Measurements from ENCODE around the gene GON4L. TPM values are rescaled to one million over a fixed set of nuclear protein-coding genes. Genes with fewer than 3 reads are reported as not detected.
"Not testable (repeated sequence)": the region's sequence is repeated elsewhere in the genome, so short reads cannot be mapped to it uniquely, and the experiment has no call there.

GON4L gene
- polyA plus RNA-seq, 4 donors: 15.3 to 47.2 (median 22.0) TPM

DNA sequence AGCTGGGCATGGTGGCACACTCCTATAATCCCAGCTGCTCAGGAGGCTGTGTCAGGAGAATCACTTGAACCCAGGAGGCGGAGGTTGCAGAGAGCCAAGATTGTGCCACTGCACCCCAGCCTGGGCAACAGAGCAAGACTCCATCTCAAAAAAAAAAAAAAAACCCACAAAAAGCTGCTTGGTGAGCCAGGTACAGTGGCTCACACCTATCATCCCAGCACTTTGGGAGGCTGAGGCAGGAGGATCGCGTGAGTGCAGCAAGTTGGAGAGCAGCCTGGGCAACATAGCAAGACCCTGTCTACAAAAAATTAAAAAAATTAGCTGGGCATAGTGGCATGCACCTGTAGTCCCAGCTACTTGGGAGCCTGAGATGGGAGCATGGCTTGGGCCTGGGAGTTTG lies 142.0 kb downstream of the GON4L start:
- 95 to 99% (median 98%) methylated on average over 3 of the region's 3 CpGs for WGBS, 3 donors
- not testable (repeated sequence) for H3K9me3 ChIP-seq (ENCODE audit: control insufficient read depth in 2 of 2, insufficient read depth in 1 of 2, low read depth in 1 of 2, low read length in 1 of 2); DNase-seq; FAIRE-seq; H3K4me3 ChIP-seq (ENCODE audit: low read depth in 1 of 3, low read length in 3 of 3); H3K27ac ChIP-seq (ENCODE audit: low read depth in 1 of 3, low read length in 2 of 3); H3K27me3 ChIP-seq (ENCODE audit: control insufficient read depth in 3 of 3, insufficient read depth in 3 of 3, low read length in 3 of 3); H3K4me1 ChIP-seq (ENCODE audit: control insufficient read depth in 3 of 3, insufficient read depth in 2 of 3, low read depth in 1 of 3, low read length in 2 of 3)
- H3K36me3 ChIP-seq (ENCODE audit: control insufficient read depth in 3 of 3, insufficient read depth in 2 of 3, low read depth in 1 of 3, low read length in 3 of 3): peaks cover 2 to 25% (median 2%) of the 10 kb centered on the region in 3 donors

GRCh38 chr1:155713075-155713474 lies 143.9 kb downstream of the GON4L start:
- Histone ChIP-seq H3K4me3 (ENCODE audit: low read depth in 1 of 3, low read length in 3 of 3) (no peak overlapping the region), H3K4me1 (ENCODE audit: control insufficient read depth in 3 of 3, insufficient read depth in 2 of 3, low read depth in 1 of 3, low read length in 2 of 3) (no peaks in the 10 kb centered on the region), H3K27ac (ENCODE audit: low read depth in 1 of 3, low read length in 2 of 3) (no peak overlapping the region), H3K36me3 (ENCODE audit: control insufficient read depth in 3 of 3, insufficient read depth in 2 of 3, low read depth in 1 of 3, low read length in 3 of 3) (peaks cover 2 to 15% (median 2%) of the 10 kb centered on the region in 3 donors), H3K9me3 (ENCODE audit: control insufficient read depth in 2 of 2, insufficient read depth in 1 of 2, low read depth in 1 of 2, low read length in 1 of 2) (peaks cover 0 to 6% of the 10 kb centered on the region in 2 donors), H3K27me3 (ENCODE audit: control insufficient read depth in 3 of 3, insufficient read depth in 3 of 3, low read length in 3 of 3) (no peaks in the 10 kb centered on the region)
- WGBS, 3 donors: 76 to 85% (median 78%) methylated on average over 2 of the region's 2 CpGs
- FAIRE-seq: no peak
- no peak for DNase-seq

GRCh38 chr1:155712636-155713035 lies 144.4 kb downstream of the GON4L start:
- peaks cover 2 to 13% (median 2%) of the 10 kb centered on the region in 3 donors for H3K36me3 ChIP-seq (ENCODE audit: control insufficient read depth in 3 of 3, insufficient read depth in 2 of 3, low read depth in 1 of 3, low read length in 3 of 3)
- H3K27me3 ChIP-seq (ENCODE audit: control insufficient read depth in 3 of 3, insufficient read depth in 3 of 3, low read length in 3 of 3); H3K27ac ChIP-seq (ENCODE audit: low read depth in 1 of 3, low read length in 2 of 3); FAIRE-seq; H3K4me1 ChIP-seq (ENCODE audit: control insufficient read depth in 3 of 3, insufficient read depth in 2 of 3, low read depth in 1 of 3, low read length in 2 of 3); DNase-seq; H3K9me3 ChIP-seq (ENCODE audit: control insufficient read depth in 2 of 2, insufficient read depth in 1 of 2, low read depth in 1 of 2, low read length in 1 of 2); H3K4me3 ChIP-seq (ENCODE audit: low read depth in 1 of 3, low read length in 3 of 3): not testable (repeated sequence)
- 90 to 95% (median 90%) methylated on average over 3 of the region's 3 CpGs for whole genome bisulfite sequencing, 3 donors

GRCh38 chr1:155711457-155711856 lies 145.6 kb downstream of the GON4L start:
- DNase-seq; H3K27me3 ChIP-seq (ENCODE audit: control insufficient read depth in 3 of 3, insufficient read depth in 3 of 3, low read length in 3 of 3); H3K4me1 ChIP-seq (ENCODE audit: control insufficient read depth in 3 of 3, insufficient read depth in 2 of 3, low read depth in 1 of 3, low read length in 2 of 3); H3K9me3 ChIP-seq (ENCODE audit: control insufficient read depth in 2 of 2, insufficient read depth in 1 of 2, low read depth in 1 of 2, low read length in 1 of 2); FAIRE-seq; H3K27ac ChIP-seq (ENCODE audit: low read depth in 1 of 3, low read length in 2 of 3); H3K4me3 ChIP-seq (ENCODE audit: low read depth in 1 of 3, low read length in 3 of 3): not testable (repeated sequence)
- 85 to 100% (median 93%) methylated on average over 1 to 2 of the region's 3 CpGs for WGBS, 3 donors
- H3K36me3 ChIP-seq (ENCODE audit: control insufficient read depth in 3 of 3, insufficient read depth in 2 of 3, low read depth in 1 of 3, low read length in 3 of 3): peaks cover 0 to 11% (median 2%) of the 10 kb centered on the region in 3 donors

DNA sequence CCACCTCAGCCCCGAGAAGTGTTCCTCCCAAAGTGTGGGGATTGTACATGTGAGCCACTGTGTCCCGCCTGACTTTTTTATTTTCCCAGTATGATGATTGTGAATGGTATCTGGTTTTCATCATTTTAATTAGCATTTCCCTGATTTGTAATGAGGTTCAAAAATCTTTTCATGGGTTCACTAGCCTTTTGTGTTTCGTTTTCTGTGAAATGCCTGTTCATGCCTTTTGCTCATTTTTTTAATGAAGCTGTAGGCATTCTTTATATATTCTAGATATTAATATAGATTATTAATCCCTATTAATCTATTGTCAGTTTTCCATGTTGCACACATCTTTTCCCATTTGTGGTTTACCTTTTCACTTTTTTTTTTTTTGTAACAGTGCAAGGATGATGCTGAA lies 147.6 kb downstream of the GON4L start:
- no peaks in the 10 kb centered on the region for H3K4me1 ChIP-seq (ENCODE audit: control insufficient read depth in 3 of 3, insufficient read depth in 2 of 3, low read depth in 1 of 3, low read length in 2 of 3)
- no peaks in the 10 kb centered on the region for H3K27me3 ChIP-seq (ENCODE audit: control insufficient read depth in 3 of 3, insufficient read depth in 3 of 3, low read length in 3 of 3)
- H3K27ac ChIP-seq (ENCODE audit: low read depth in 1 of 3, low read length in 2 of 3): no peak overlapping the region
- DNase-seq (no peak), FAIRE-seq (no peak)
- WGBS, 3 donors: 93 to 100% (median 97%) methylated on average over 3 of the region's 3 CpGs
- H3K4me3 ChIP-seq (ENCODE audit: low read depth in 1 of 3, low read length in 3 of 3): no peak overlapping the region
- peaks cover 0 to 6% of the 10 kb centered on the region in 2 donors for H3K9me3 ChIP-seq (ENCODE audit: control insufficient read depth in 2 of 2, insufficient read depth in 1 of 2, low read depth in 1 of 2, low read length in 1 of 2)
- H3K36me3 ChIP-seq (ENCODE audit: control insufficient read depth in 3 of 3, insufficient read depth in 2 of 3, low read depth in 1 of 3, low read length in 3 of 3): peaks cover 0 to 5% (median 2%) of the 10 kb centered on the region in 3 donors

DNA sequence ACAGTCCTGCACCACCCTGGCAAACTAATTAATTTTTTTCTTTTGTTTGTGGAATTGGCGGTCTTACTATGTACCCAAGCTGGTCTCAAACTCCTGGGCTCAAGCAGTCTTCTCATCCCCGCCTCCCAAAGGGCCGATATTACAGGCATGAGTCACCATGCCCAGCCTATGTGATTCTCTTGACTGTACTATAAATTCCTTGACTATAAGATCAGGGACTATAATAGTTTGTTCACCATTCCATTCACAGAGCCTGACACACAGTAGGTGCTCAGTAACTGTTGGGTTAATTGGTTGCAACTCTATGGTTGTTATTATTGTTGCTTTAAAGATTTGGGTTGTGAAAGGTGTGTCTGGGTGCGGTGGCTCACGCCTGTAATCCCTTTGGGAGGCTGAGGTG lies 150.9 kb downstream of the GON4L start:
- no peak for FAIRE-seq

GRCh38 chr1:155704414-155704813 lies 152.6 kb downstream of the GON4L start:
- WGBS, 3 donors: 85 to 92% (median 91%) methylated on average over 4 to 5 of the region's 5 CpGs
- not testable (repeated sequence) for H3K36me3 ChIP-seq (ENCODE audit: control insufficient read depth in 3 of 3, insufficient read depth in 2 of 3, low read depth in 1 of 3, low read length in 3 of 3); H3K9me3 ChIP-seq (ENCODE audit: control insufficient read depth in 2 of 2, insufficient read depth in 1 of 2, low read depth in 1 of 2, low read length in 1 of 2); DNase-seq; FAIRE-seq; H3K4me1 ChIP-seq (ENCODE audit: control insufficient read depth in 3 of 3, insufficient read depth in 2 of 3, low read depth in 1 of 3, low read length in 2 of 3); H3K27me3 ChIP-seq (ENCODE audit: control insufficient read depth in 3 of 3, insufficient read depth in 3 of 3, low read length in 3 of 3); H3K27ac ChIP-seq (ENCODE audit: low read depth in 1 of 3, low read length in 2 of 3); H3K4me3 ChIP-seq (ENCODE audit: low read depth in 1 of 3, low read length in 3 of 3)

More for the DNA sequence above, 150.9 kb downstream of the GON4L start:
- H3K4me1 ChIP-seq (ENCODE audit: control insufficient read depth in 3 of 3, insufficient read depth in 2 of 3, low read depth in 1 of 3, low read length in 2 of 3): no peaks in the 10 kb centered on the region
- DNase-seq: peak in 1 of 2 donors; percentile 49
- peaks cover 0 to 3% (median 0%) of the 10 kb centered on the region in 3 donors for H3K36me3 ChIP-seq (ENCODE audit: control insufficient read depth in 3 of 3, insufficient read depth in 2 of 3, low read depth in 1 of 3, low read length in 3 of 3)
- H3K27me3 ChIP-seq (ENCODE audit: control insufficient read depth in 3 of 3, insufficient read depth in 3 of 3, low read length in 3 of 3): no peaks in the 10 kb centered on the region
- H3K27ac ChIP-seq (ENCODE audit: low read depth in 1 of 3, low read length in 2 of 3): no peak overlapping the region
- no peak overlapping the region for H3K4me3 ChIP-seq (ENCODE audit: low read depth in 1 of 3, low read length in 3 of 3)
- WGBS, 3 donors: 81 to 93% (median 83%) methylated on average over 5 of the region's 5 CpGs
- H3K9me3 ChIP-seq (ENCODE audit: control insufficient read depth in 2 of 2, insufficient read depth in 1 of 2, low read depth in 1 of 2, low read length in 1 of 2): peaks cover 0 to 6% of the 10 kb centered on the region in 2 donors

DNA sequence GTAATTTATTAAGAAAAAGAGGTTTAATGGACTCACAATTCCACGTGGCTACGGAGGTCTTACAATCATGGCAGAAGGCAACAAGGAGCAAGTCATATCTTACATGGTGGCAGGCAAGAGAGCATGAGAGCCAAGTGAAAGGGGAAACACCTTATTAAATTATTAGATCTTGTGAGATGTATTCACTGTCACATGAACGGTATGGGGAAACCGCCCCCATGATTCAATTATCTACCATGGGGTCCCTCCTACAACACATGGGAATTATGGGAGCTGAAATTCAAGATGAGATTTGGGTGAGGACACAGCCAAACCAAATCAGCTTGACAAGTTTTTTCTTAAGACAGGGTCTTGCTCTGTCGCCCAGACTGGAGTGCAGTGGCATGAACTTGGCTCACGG lies 153.8 kb downstream of the GON4L start:
- no peaks in the 10 kb centered on the region for H3K36me3 ChIP-seq (ENCODE audit: control insufficient read depth in 3 of 3, insufficient read depth in 2 of 3, low read depth in 1 of 3, low read length in 3 of 3)
- FAIRE-seq (no peak), DNase-seq (no peak)
- no peak overlapping the region for H3K27ac ChIP-seq (ENCODE audit: low read depth in 1 of 3, low read length in 2 of 3)
- H3K4me3 ChIP-seq (ENCODE audit: low read depth in 1 of 3, low read length in 3 of 3): no peak overlapping the region
- H3K27me3 ChIP-seq (ENCODE audit: control insufficient read depth in 3 of 3, insufficient read depth in 3 of 3, low read length in 3 of 3): no peaks in the 10 kb centered on the region
- H3K9me3 ChIP-seq (ENCODE audit: control insufficient read depth in 2 of 2, insufficient read depth in 1 of 2, low read depth in 1 of 2, low read length in 1 of 2): no peaks in the 10 kb centered on the region
- WGBS, 3 donors: 91 to 95% (median 92%) methylated on average over 6 of the region's 6 CpGs
- peaks cover 0 to 3% (median 0%) of the 10 kb centered on the region in 3 donors for H3K4me1 ChIP-seq (ENCODE audit: control insufficient read depth in 3 of 3, insufficient read depth in 2 of 3, low read depth in 1 of 3, low read length in 2 of 3)

DNA sequence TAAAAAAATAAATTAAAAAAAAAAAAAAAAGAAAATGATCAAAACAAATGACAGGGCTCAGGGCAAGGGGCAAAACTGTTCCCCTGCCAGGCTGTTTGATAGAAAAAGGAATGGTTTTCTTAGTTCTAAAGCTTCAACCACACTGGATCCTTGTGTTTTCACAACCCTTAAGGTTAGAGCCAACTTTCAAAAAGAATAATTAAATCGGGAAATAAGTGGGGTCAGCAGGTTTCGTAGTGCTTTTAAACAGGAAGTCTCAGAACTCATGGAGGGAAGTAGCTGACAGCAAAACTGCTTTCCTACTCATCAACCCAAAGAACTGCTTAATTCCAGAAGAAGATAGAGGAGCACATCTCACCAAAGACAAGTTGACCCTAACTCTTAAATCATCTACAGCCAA lies 155.3 kb downstream of the GON4L start:
- FAIRE-seq: not testable (repeated sequence)
- WGBS, 3 donors: 32 to 80% (median 70%) methylated on average over 2 of the region's 2 CpGs

More for the DNA sequence above, 155.3 kb downstream of the GON4L start:
- not testable (repeated sequence) for H3K36me3 ChIP-seq (ENCODE audit: control insufficient read depth in 3 of 3, insufficient read depth in 2 of 3, low read depth in 1 of 3, low read length in 3 of 3); H3K27ac ChIP-seq (ENCODE audit: low read depth in 1 of 3, low read length in 2 of 3); DNase-seq; H3K4me1 ChIP-seq (ENCODE audit: control insufficient read depth in 3 of 3, insufficient read depth in 2 of 3, low read depth in 1 of 3, low read length in 2 of 3); H3K4me3 ChIP-seq (ENCODE audit: low read depth in 1 of 3, low read length in 3 of 3); H3K9me3 ChIP-seq (ENCODE audit: control insufficient read depth in 2 of 2, insufficient read depth in 1 of 2, low read depth in 1 of 2, low read length in 1 of 2); H3K27me3 ChIP-seq (ENCODE audit: control insufficient read depth in 3 of 3, insufficient read depth in 3 of 3, low read length in 3 of 3)
